Pancreas (tissue), 10 donors: ENCODE data around the gene SCIN. TPM values are rescaled to one million over a fixed set of nuclear protein-coding genes. Genes with fewer than 3 reads are reported as not detected.

ENCODE experiments used
- ATAC-seq, 4 donors: fragments of 200-7000 bp; cut with Tn5 transposase; one replicate each; pipeline versions ENCODE4 v1.8.0 to v1.9.1; 2020; ENCODE audit warnings: mild to moderate bottlenecking in 4 of 4, moderate library complexity in 4 of 4
- DNase-seq, 6 donors: peaks; one replicate each; pipeline ENCODE4 v3.0.0-alpha.2; 2020
- FAIRE-seq: peaks from 2 replicates; lab custom pipeline; 2012; peaks lifted over from hg19 to GRCh38; lab: Jason Lieb, UNC
- H3K27ac ChIP-seq, 4 donors: fragments of 200-600 bp; sonication (generic); 1 replicate in 3 of 4; 2 replicates in 1 of 4; pipeline versions ENCODE4 v1.5.0 to v1.8.0; 2020
- H3K27me3 ChIP-seq, 4 donors: fragments of 200-600 bp; one replicate each; pipeline ENCODE4 v1.8.0; 2021
- H3K36me3 ChIP-seq, 3 donors: fragments of 200-600 bp; sonication (generic) in 1 of 3; one replicate each; pipeline versions ENCODE4 v1.5.0 to v1.8.0; 2020 to 2021
- H3K4me1 ChIP-seq, 3 donors: fragments of 200-600 bp; one replicate each; pipeline ENCODE4 v1.8.0; 2021
- H3K4me3 ChIP-seq, 4 donors: fragments of 200-600 bp; sonication (generic) in 2 of 4; one replicate each; pipeline versions ENCODE4 v1.5.0 to v1.8.0; 2020 to 2021
- H3K9me3 ChIP-seq, 4 donors: fragments of 200-600 bp; one replicate each; pipeline ENCODE4 v1.8.0; 2021
- WGBS, 2 donors: extraction: QIAGEN DNeasy Blood & Tissue Kit; methylation state at CpG; one replicate each; pipeline ENCODE4 v1.1.7; 2013; 5-methylcytosine and 5-hydroxymethylcytosine counted together
- intact Hi-C, 3 donors: fragments of 100-400 bp; cut with DNase I; formaldehyde crosslinking; loops; one replicate each; pipeline versions ENCODE4 v1.11.1 to v1.14.2; 2022
- polyA plus RNA-seq, 2 donors: library from polyadenylated mRNA; stranded (reverse); fragments of 200-250 nt; gene quantifications; one replicate each; pipeline ENCODE4 v1.2.3, GENCODE V29; 2013
- total RNA-seq, 6 donors: library from RNA; stranded (reverse); fragmentation: NEBNext Ultra II Directional in 4 of 6; extraction: Animal tissue kit (Norgen Biotek cat#: 25700) in 4 of 6; gene quantifications; one replicate each; pipeline versions ENCODE4 v1.2.1 to v1.2.4, GENCODE V29; 2021 to 2023
- TF ChIP-seq, protein P1 (sequence below), 4 donors: fragments of 200-600 bp; sonication (generic) in 3 of 4; IDR thresholded peaks; one replicate each; pipeline versions ENCODE4 v1.5.0 to v1.8.0; 2021; ENCODE audit warnings: antibody characterized with exemption in 4 of 4
- donor health status: healthy with polysubstance abuse.
- donor health status: DM: no; HTN: no; CAD: no; lungs with moderate emphysema.
- donor health status: DM: no; HTN: no; CAD: no.
- donor health status: control.
- donor health status: control.
- donor health status: Bipolar disorder and iron deficiency.
- donor health status: DM: yes; HTN: yes; CAD: no.
- donor health status: DM: no; HTN: no; CAD: no.
- donor health status: DM: no; HTN: no; CAD: no.
- donor health status: DM: yes; HTN: yes; CAD: no.

SCIN gene
- total and polyA plus RNA-seq, 8 donors: 0.39 to 6.1 (median 1.1) TPM

GRCh38 chr7:12684733-12685132 lies 114.2 kb downstream of the SCIN start:
- H3K4me1 ChIP-seq: no peaks in the 10 kb centered on the region
- no peaks in the 10 kb centered on the region for H3K27me3 ChIP-seq
- FAIRE-seq: no peak
- TF ChIP-seq, protein P1, sequence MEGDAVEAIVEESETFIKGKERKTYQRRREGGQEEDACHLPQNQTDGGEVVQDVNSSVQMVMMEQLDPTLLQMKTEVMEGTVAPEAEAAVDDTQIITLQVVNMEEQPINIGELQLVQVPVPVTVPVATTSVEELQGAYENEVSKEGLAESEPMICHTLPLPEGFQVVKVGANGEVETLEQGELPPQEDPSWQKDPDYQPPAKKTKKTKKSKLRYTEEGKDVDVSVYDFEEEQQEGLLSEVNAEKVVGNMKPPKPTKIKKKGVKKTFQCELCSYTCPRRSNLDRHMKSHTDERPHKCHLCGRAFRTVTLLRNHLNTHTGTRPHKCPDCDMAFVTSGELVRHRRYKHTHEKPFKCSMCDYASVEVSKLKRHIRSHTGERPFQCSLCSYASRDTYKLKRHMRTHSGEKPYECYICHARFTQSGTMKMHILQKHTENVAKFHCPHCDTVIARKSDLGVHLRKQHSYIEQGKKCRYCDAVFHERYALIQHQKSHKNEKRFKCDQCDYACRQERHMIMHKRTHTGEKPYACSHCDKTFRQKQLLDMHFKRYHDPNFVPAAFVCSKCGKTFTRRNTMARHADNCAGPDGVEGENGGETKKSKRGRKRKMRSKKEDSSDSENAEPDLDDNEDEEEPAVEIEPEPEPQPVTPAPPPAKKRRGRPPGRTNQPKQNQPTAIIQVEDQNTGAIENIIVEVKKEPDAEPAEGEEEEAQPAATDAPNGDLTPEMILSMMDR (IDR thresholded peaks at IDR 0.05): no peak
- intact Hi-C loops: loop anchor here in 1 of 3 donors (10.0 kb wide), 1 partner anchor 490 kb away; no protein-coding TSS in a partner anchor
- H3K36me3 ChIP-seq: no peaks in the 10 kb centered on the region
- H3K4me3 ChIP-seq: no peak overlapping the region
- no peak for DNase-seq
- no peak for ATAC-seq
- no peak overlapping the region for H3K27ac ChIP-seq
- no peaks in the 10 kb centered on the region for H3K9me3 ChIP-seq
- WGBS, 2 donors: 89 to 91% methylated on average over 19 of the region's 19 CpGs

DNA sequence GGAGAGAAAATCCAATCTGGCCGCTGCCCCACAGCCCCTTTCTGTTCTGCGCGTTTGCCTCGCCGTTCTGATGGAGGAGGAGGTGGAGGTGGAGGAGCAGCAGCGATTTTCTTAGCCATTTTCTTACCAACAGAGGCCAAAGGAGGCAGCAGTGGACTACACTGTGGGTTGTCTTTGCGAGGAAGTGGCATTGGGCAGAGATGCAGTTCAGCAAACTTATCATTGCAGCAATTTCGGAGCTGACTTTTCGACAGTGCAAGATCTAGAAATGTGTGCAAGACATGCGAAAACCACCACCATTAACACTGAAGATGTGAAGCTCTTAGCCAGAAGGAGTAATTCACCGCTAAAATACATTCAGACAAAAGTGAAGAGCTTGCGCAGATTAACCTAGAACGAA lies 115.0 kb downstream of the SCIN start:
- no peak for ATAC-seq
- no peak for FAIRE-seq
- Histone ChIP-seq H3K27ac (peak overlapping the region in 1 of 4 donors; percentile 84), H3K27me3 (no peaks in the 10 kb centered on the region), H3K4me1 (peaks cover 0 to 3% (median 0%) of the 10 kb centered on the region in 3 donors), H3K4me3 (no peak overlapping the region), H3K36me3 (no peaks in the 10 kb centered on the region), H3K9me3 (no peaks in the 10 kb centered on the region)
- peak in 3 of 6 donors; percentile 10 to 27 (median 17) for DNase-seq
- WGBS, 2 donors: 73 to 80% methylated on average over 13 of the region's 13 CpGs
- intact Hi-C loops: loop anchor here in 1 of 3 donors (10.0 kb wide), 1 partner anchor 489 kb away; no protein-coding TSS in a partner anchor
- TF ChIP-seq, protein P1 (IDR thresholded peaks at IDR 0.05): no peak

GRCh38 chr7:12686234-12686890 lies 115.8 kb downstream of the SCIN start:
- Histone ChIP-seq H3K4me3 (peak overlapping the region; percentile 86 to 95 (median 88)), H3K27me3 (no peaks in the 10 kb centered on the region), H3K27ac (peak overlapping the region; percentile 84 to 98 (median 94)), H3K9me3 (no peaks in the 10 kb centered on the region), H3K4me1 (peaks cover 0 to 3% (median 0%) of the 10 kb centered on the region in 3 donors), H3K36me3 (no peaks in the 10 kb centered on the region)
- WGBS, 2 donors: 1 to 2% methylated on average over 45 to 54 of the region's 54 CpGs
- DNase-seq (peak; percentile 91 to 96 (median 95)), FAIRE-seq (peak; percentile 34), ATAC-seq (peak; percentile 82 to 92 (median 86))
- TF ChIP-seq, protein P1 (IDR thresholded peaks at IDR 0.05): peak; percentile 97 to 98 (median 97)
- intact Hi-C loops: loop anchor here in 1 of 3 donors (10.0 kb wide), 1 partner anchor 488 kb away; no protein-coding TSS in a partner anchor

DNA sequence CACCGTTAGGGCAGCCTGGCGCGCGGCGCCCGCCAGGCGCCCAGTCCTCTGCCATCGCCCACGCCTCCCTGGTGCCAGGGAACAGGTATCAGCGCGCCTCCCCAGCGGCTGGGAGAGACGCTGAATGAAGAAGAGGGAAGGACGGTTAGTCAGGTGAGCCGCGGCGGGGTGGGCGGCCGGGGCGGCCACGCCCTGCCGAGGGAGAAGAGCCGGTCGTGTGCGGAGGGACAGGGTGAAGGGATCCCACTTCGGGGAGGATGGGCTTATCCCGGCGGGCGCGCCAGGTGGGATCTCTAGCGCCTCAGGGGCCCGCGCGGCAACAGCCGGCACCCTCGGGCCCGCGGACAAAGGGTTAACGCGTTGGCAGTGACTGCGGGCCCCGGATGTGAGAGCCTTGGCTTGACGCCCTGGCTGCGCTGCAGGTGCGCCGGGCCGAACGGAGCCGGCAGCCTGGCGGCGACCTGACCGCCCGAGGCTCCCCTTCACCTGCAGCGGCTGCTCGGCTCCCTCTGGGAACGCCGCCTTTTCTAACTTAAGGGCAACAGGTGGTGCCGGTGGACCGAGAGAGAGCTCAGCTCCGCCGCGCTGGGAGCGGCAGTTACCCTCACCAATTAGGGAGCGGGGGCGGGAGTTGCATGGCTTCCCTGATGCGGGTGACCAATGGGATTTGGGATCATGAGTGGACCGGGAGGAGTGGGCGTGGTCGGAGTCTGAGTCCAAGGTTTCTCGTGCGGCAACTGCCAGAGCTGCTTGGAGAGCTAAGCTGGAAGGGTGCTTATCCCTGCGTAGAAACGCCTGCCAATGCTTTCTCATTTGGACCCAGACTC lies 116.6 kb downstream of the SCIN start, which contains the start of gene ARL4A:
Gene ARL4A, plus strand, starts transcription at position 743 of the 827 bp plus-strand sequence. CDS start 622 bp downstream, outside the sequence.
- Histone ChIP-seq H3K27me3 (no peaks in the 10 kb centered on the region), H3K9me3 (no peaks in the 10 kb centered on the region), H3K4me3 (peak within 1 kb of the TSS; percentile 86 to 95 (median 88)), H3K4me1 (peaks cover 0 to 3% (median 0%) of the 10 kb centered on the region in 3 donors), H3K27ac (peak within 1 kb of the TSS; percentile 84 to 98 (median 94)), H3K36me3 (no peaks in the 10 kb centered on the region)
- peak; percentile 88 to 95 (median 92) for ATAC-seq
- TF ChIP-seq, protein P1 (IDR thresholded peaks at IDR 0.05): peak in 1 of 4 donors; percentile 28
- intact Hi-C loops: loop anchor here in 1 of 3 donors (10.0 kb wide), 1 partner anchor 488 kb away; no protein-coding TSS in a partner anchor
- DNase-seq: peak; percentile 94 to 99 (median 98)
- FAIRE-seq: peak; percentile 47
- 0% methylated on average over 56 to 73 of the region's 73 CpGs for WGBS, 2 donors
